BJ (cell line): ENCODE data around the gene MYOM3. TPM values are rescaled to one million over a fixed set of nuclear protein-coding genes. Genes with fewer than 3 reads are reported as not detected.

ENCODE experiments used
- CTCF ChIA-PET: fragments of 350-600 bp; formaldehyde crosslinking; extraction: SDS; loops from one replicate; lab custom pipeline; 2021; ENCODE audit warnings: antibody characterized with exemption, inconsistent platforms; lab: Yijun Ruan, JAX
- POLR2A ChIA-PET: fragments of 300-600 bp; sonication (Branson Sonifier 250); formaldehyde crosslinking; extraction: SDS; loops from one replicate; lab custom pipeline; 2021; ENCODE audit warnings: antibody characterized with exemption; lab: Charles Lee
- DNase-seq: peaks from one replicate; pipeline ENCODE4 v3.0.0-alpha.2; 2011; ENCODE audit warnings: low read depth
- H3K27me3 ChIP-seq: 2 replicates; pipeline ENCODE4 v1.6.0; 2011; ENCODE audit warnings: low read length; ENCODE audit not compliant: control insufficient read depth, insufficient read depth
- H3K36me3 ChIP-seq: 2 replicates; pipeline ENCODE4 v1.5.1; 2011; ENCODE audit warnings: low read length; ENCODE audit not compliant: control insufficient read depth, insufficient read depth
- H3K4me3 ChIP-seq: 2 replicates; pipeline ENCODE4 v1.5.1; 2011; ENCODE audit warnings: low read depth, mild to moderate bottlenecking, control low read depth, low read length
- CTCF ChIP-seq: IDR thresholded peaks from 2 replicates; pipeline ENCODE4 v1.5.1; 2011; ENCODE audit warnings: low read depth, mild to moderate bottlenecking, control low read depth, inconsistent platforms, low read length, moderate library complexity; ENCODE audit not compliant: insufficient read depth
- polyA plus RNA-seq: library from polyadenylated mRNA; depleted of rRNA; stranded (reverse); fragments of >200 nt; gene quantifications from 2 replicates; pipeline ENCODE4 v1.2.3, GENCODE V29; 2011

Gene MYOM3
- polyA plus RNA-seq, 1 experiment = not detected

GRCh38 chr1:24097663-24098062 lies 14.3 kb downstream of the MYOM3 start:
- Histone ChIP-seq H3K36me3 (no peaks in the 10 kb centered on the region), H3K27me3 (peaks cover 2% of the 10 kb centered on the region), H3K4me3 (no peak overlapping the region)
- ChIA-PET CTCF (no interaction called here), POLR2A (no interaction called here)
- no peak for TF ChIP-seq CTCF
- no peak for DNase-seq

- POLR2A ChIA-PET = no interaction called here
- Histone ChIP-seq H3K36me3 (no peaks in the 10 kb centered on the region), H3K4me3 (no peak overlapping the region), H3K27me3 (no peaks in the 10 kb centered on the region; the same call in none of the 2 replicates)
- CTCF ChIA-PET = no interaction called here
- no peak for TF ChIP-seq CTCF
- no peak for DNase-seq
Observed at GRCh38 chr1:24096739-24097103, 15.2 kb downstream of the MYOM3 start.

- Histone ChIP-seq H3K36me3 (no peaks in the 10 kb centered on the region), H3K4me3 (no peak overlapping the region), H3K27me3 (no peaks in the 10 kb centered on the region; the same call in none of the 2 replicates)
- ChIA-PET POLR2A (no interaction called here), CTCF (interaction anchor here (1.1 kb wide), 1 partner anchor 11 kb away, joined by 3 read pairs; no protein-coding TSS in a partner anchor)
- no peak for TF ChIP-seq CTCF
- no peak for DNase-seq
Observed at GRCh38 chr1:24096009-24096738, 15.8 kb downstream of the MYOM3 start.

GRCh38 chr1:24095140-24095859 lies 16.6 kb downstream of the MYOM3 start:
- H3K27me3 ChIP-seq = no peaks in the 10 kb centered on the region; the same call in none of the 2 replicates
- POLR2A ChIA-PET = no interaction called here
- no peaks in the 10 kb centered on the region for H3K36me3 ChIP-seq
- no peak for TF ChIP-seq CTCF
- no peak overlapping the region for H3K4me3 ChIP-seq
- CTCF ChIA-PET = interaction anchor here (1.1 kb wide), 1 partner anchor 11 kb away, joined by 3 read pairs; no protein-coding TSS in a partner anchor
- no peak for DNase-seq

- H3K4me3 ChIP-seq = no peak overlapping the region
- H3K27me3 ChIP-seq = no peaks in the 10 kb centered on the region; the same call in none of the 2 replicates
- TF ChIP-seq CTCF = no peak
- ChIA-PET POLR2A (no interaction called here), CTCF (no interaction called here)
- no peak for DNase-seq
- H3K36me3 ChIP-seq = no peaks in the 10 kb centered on the region
Observed at GRCh38 chr1:24094554-24094953, 17.4 kb downstream of the MYOM3 start.
